HepG2 (cell line): ENCODE measurements around the gene NCKAP5L. TPM values are rescaled to one million over a fixed set of nuclear protein-coding genes. Genes with fewer than 3 reads are reported as not detected.

Experiments used
- CHD2 ChIP-seq: IDR thresholded peaks from 2 replicates; pipeline ENCODE4 v1.6.1; 2011; ENCODE audit warnings: low read depth, low read length, improper control_type of control experiment
- FOXA1 ChIP-seq, 2 experiments: fragments of 450-650 bp in 1 of 2; sonication (generic) in 1 of 2; formaldehyde crosslinking in 1 of 2; IDR thresholded peaks; 2 replicates each; pipeline versions ENCODE4 v1.4.0 to v1.6.1; 2016 to 2020; ENCODE audit warnings: missing genetic modification reagents in 1 of 2
- HDAC2 ChIP-seq: sonication (generic); formaldehyde crosslinking; IDR thresholded peaks from 2 replicates; pipeline ENCODE4 v1.4.0; 2020; ENCODE audit warnings: missing genetic modification reagents
- PTBP1 ChIP-seq: fragments of 200-400 bp; formaldehyde crosslinking; IDR thresholded peaks from 2 replicates; pipeline ENCODE4 v1.6.1; 2018; ENCODE audit warnings: low read length, low read depth; ENCODE audit not compliant: poor library complexity, severe bottlenecking
- SRSF4 ChIP-seq: fragments of 200-400 bp; formaldehyde crosslinking; IDR thresholded peaks from one replicate; pipeline ENCODE4 v1.6.1; 2018; ENCODE audit warnings: mild to moderate bottlenecking, low read depth, low read length, moderate library complexity; ENCODE audit not compliant: poor library complexity, severe bottlenecking
- THAP11 ChIP-seq: IDR thresholded peaks from 2 replicates; pipeline ENCODE4 v1.6.1; 2016; ENCODE audit warnings: missing biosample characterization, missing genetic modification reagents
- ZFP1 ChIP-seq: IDR thresholded peaks from 2 replicates; pipeline ENCODE4 v1.6.1; 2016
- ZNF331 ChIP-seq: sonication (generic); formaldehyde crosslinking; IDR thresholded peaks from 2 replicates; pipeline ENCODE4 v1.4.0; 2020; ENCODE audit warnings: missing genetic modification reagents
- ZNF562 ChIP-seq: sonication (generic); formaldehyde crosslinking; IDR thresholded peaks from 2 replicates; pipeline ENCODE4 v1.8.0; 2022; ENCODE audit warnings: missing genetic modification reagents, borderline replicate concordance
- ZNF570 ChIP-seq: sonication (generic); formaldehyde crosslinking; IDR thresholded peaks from 2 replicates; pipeline ENCODE4 v1.4.0; 2020; ENCODE audit warnings: mild to moderate bottlenecking, missing genetic modification reagents, borderline replicate concordance
- ZSCAN22 ChIP-seq: sonication (generic); formaldehyde crosslinking; IDR thresholded peaks from 2 replicates; pipeline ENCODE4 v1.4.0; 2020; ENCODE audit warnings: mild to moderate bottlenecking, missing genetic modification reagents
- polyA plus RNA-seq, 8 experiments: library from polyadenylated mRNA; depleted of rRNA in 3 of 8; stranded (reverse) in 7 of 8; unstranded in 1 of 8; fragments of >200 nt; fragmentation: Illumina TruSeq in 4 of 8; extraction: Trizol in 4 of 8; gene quantifications; 2 replicates each; pipeline versions ENCODE4 v1.2.1 to v1.2.3, GENCODE V29; 2011 to 2016; ENCODE audit warnings: low read depth in 4 of 8, missing spikeins in 1 of 8, mixed read lengths in 1 of 8; ENCODE audit not compliant: insufficient read depth in 1 of 8
- total RNA-seq, 5 experiments: library from RNA; depleted of rRNA; stranded (reverse); fragments of >200 nt; fragmentation: Illumina TruSeq; extraction: Trizol; gene quantifications; 2 replicates each; pipeline ENCODE4 v1.2.3, GENCODE V29; 2016; ENCODE audit warnings: low read depth in 1 of 5
- TF ChIP-seq, protein P1 (sequence below): sonication (generic); formaldehyde crosslinking; IDR thresholded peaks from 2 replicates; pipeline ENCODE4 v1.5.1; 2020; ENCODE audit warnings: mild to moderate bottlenecking, missing genetic modification reagents, borderline replicate concordance
- TF ChIP-seq, protein P2 (sequence below): fragments of 450-650 bp; IDR thresholded peaks from 2 replicates; pipeline ENCODE4 v1.6.1; 2016
- TF ChIP-seq, protein P3 (sequence below): sonication (generic); formaldehyde crosslinking; IDR thresholded peaks from 2 replicates; pipeline ENCODE4 v1.4.0; 2020; ENCODE audit warnings: missing genetic modification reagents, borderline replicate concordance
- TF ChIP-seq, protein P4 (sequence below): sonication (generic); formaldehyde crosslinking; IDR thresholded peaks from 2 replicates; pipeline ENCODE4 v1.5.0; 2020; ENCODE audit warnings: missing genetic modification reagents
- TF ChIP-seq, protein P5 (sequence below): IDR thresholded peaks from 2 replicates; pipeline ENCODE4 v1.6.1; 2016
- TF ChIP-seq, protein P6 (sequence below): sonication (generic); formaldehyde crosslinking; IDR thresholded peaks from 2 replicates; pipeline ENCODE4 v1.4.0; 2020; ENCODE audit warnings: missing genetic modification reagents, borderline replicate concordance
- TF ChIP-seq, protein P7 (sequence below): fragments of 450-650 bp; IDR thresholded peaks from 2 replicates; pipeline ENCODE4 v1.6.1; 2017

NCKAP5L gene
- total and polyA plus RNA-seq, 2 of the 13 experiments (the other 11 are each of a cell fraction or from before 2014, with no cell fraction given) = 4.1 to 9.0 TPM

DNA sequence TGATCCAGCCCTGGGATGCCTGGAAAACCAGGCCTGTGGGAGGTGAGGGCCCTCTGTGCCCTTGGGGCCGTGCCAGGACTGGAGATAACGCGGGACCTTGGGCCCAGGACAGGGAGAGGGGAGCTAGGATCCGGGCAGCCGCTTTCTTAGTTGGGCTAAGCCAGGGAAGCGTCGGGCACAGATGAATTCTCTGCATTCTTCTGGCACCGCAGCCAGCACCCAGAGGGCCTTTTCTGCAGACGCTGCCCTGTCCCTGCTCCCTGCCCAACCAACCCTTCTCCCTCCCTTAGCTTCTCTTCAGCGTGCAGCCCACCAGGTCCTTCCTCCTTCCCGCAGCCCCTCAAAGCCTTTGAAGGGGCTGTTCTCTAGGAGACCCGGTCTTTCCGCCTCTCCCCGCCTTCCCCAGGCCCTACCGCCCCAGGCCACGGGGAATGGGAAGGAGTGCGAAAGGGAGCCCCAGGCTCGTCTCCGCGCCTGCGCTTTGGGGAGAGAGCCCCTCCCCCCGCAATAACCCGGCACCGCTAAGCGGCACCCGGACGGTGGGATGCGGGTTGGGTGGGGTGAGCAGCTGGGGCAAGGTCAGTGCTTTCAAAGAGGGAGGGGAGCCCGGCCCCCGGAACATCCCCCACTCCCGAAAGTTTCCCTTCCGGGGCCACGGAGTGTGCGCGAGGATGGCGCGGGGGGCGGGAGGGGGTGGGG is 663 bp downstream of the NCKAP5L start (continued):
- TF ChIP-seq, protein P1, sequence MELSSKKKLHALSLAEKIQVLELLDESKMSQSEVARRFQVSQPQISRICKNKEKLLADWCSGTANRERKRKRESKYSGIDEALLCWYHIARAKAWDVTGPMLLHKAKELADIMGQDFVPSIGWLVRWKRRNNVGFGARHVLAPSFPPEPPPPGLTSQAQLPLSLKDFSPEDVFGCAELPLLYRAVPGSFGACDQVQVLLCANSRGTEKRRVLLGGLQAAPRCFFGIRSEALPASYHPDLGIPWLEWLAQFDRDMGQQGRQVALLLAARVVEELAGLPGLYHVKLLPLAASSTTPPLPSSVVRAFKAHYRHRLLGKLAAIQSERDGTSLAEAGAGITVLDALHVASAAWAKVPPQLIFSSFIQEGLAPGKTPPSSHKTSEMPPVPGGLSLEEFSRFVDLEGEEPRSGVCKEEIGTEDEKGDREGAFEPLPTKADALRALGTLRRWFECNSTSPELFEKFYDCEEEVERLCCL (CRISPR knock-in tag) = no peak
- TF ChIP-seq, protein P2, sequence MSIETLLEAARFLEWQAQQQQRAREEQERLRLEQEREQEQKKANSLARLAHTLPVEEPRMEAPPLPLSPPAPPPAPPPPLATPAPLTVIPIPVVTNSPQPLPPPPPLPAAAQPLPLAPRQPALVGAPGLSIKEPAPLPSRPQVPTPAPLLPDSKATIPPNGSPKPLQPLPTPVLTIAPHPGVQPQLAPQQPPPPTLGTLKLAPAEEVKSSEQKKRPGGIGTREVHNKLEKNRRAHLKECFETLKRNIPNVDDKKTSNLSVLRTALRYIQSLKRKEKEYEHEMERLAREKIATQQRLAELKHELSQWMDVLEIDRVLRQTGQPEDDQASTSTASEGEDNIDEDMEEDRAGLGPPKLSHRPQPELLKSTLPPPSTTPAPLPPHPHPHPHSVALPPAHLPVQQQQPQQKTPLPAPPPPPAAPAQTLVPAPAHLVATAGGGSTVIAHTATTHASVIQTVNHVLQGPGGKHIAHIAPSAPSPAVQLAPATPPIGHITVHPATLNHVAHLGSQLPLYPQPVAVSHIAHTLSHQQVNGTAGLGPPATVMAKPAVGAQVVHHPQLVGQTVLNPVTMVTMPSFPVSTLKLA = no peak
- TF ChIP-seq, protein P3, sequence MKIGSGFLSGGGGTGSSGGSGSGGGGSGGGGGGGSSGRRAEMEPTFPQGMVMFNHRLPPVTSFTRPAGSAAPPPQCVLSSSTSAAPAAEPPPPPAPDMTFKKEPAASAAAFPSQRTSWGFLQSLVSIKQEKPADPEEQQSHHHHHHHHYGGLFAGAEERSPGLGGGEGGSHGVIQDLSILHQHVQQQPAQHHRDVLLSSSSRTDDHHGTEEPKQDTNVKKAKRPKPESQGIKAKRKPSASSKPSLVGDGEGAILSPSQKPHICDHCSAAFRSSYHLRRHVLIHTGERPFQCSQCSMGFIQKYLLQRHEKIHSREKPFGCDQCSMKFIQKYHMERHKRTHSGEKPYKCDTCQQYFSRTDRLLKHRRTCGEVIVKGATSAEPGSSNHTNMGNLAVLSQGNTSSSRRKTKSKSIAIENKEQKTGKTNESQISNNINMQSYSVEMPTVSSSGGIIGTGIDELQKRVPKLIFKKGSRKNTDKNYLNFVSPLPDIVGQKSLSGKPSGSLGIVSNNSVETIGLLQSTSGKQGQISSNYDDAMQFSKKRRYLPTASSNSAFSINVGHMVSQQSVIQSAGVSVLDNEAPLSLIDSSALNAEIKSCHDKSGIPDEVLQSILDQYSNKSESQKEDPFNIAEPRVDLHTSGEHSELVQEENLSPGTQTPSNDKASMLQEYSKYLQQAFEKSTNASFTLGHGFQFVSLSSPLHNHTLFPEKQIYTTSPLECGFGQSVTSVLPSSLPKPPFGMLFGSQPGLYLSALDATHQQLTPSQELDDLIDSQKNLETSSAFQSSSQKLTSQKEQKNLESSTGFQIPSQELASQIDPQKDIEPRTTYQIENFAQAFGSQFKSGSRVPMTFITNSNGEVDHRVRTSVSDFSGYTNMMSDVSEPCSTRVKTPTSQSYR (CRISPR knock-in tag) = peak; percentile 93
- TF ChIP-seq, protein P4, sequence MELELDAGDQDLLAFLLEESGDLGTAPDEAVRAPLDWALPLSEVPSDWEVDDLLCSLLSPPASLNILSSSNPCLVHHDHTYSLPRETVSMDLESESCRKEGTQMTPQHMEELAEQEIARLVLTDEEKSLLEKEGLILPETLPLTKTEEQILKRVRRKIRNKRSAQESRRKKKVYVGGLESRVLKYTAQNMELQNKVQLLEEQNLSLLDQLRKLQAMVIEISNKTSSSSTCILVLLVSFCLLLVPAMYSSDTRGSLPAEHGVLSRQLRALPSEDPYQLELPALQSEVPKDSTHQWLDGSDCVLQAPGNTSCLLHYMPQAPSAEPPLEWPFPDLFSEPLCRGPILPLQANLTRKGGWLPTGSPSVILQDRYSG (CRISPR knock-in tag) = no peak
- TF ChIP-seq, protein P5, sequence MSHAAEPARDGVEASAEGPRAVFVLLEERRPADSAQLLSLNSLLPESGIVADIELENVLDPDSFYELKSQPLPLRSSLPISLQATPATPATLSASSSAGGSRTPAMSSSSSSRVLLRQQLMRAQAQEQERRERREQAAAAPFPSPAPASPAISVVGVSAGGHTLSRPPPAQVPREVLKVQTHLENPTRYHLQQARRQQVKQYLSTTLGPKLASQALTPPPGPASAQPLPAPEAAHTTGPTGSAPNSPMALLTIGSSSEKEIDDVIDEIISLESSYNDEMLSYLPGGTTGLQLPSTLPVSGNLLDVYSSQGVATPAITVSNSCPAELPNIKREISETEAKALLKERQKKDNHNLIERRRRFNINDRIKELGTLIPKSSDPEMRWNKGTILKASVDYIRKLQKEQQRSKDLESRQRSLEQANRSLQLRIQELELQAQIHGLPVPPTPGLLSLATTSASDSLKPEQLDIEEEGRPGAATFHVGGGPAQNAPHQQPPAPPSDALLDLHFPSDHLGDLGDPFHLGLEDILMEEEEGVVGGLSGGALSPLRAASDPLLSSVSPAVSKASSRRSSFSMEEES (CRISPR knock-in tag) = 0 out of 2 replicates have a peak, but pooled peaks have one; percentile 7
- no peak for TF ChIP-seq ZFP1 (CRISPR knock-in tag)
- TF ChIP-seq ZNF570 = no peak
- TF ChIP-seq ZNF562 = no peak
- no peak for TF ChIP-seq SRSF4
- peak; percentile 77 for TF ChIP-seq THAP11 (CRISPR knock-in tag)
- TF ChIP-seq FOXA1 (IDR thresholded peaks at IDR 0.05) = no peak
- TF ChIP-seq FOXA1 (CRISPR knock-in tag; IDR thresholded peaks at IDR 0.05) = no peak
- TF ChIP-seq CHD2 = peak; percentile 19; the same call in 1 of the 2 replicates
- TF ChIP-seq HDAC2 (CRISPR knock-in tag) = no peak
- TF ChIP-seq, protein P6, sequence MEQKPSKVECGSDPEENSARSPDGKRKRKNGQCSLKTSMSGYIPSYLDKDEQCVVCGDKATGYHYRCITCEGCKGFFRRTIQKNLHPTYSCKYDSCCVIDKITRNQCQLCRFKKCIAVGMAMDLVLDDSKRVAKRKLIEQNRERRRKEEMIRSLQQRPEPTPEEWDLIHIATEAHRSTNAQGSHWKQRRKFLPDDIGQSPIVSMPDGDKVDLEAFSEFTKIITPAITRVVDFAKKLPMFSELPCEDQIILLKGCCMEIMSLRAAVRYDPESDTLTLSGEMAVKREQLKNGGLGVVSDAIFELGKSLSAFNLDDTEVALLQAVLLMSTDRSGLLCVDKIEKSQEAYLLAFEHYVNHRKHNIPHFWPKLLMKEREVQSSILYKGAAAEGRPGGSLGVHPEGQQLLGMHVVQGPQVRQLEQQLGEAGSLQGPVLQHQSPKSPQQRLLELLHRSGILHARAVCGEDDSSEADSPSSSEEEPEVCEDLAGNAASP = peak; percentile 66; the same call in 1 of the 2 replicates
- no peak for TF ChIP-seq ZSCAN22 (CRISPR knock-in tag)
- no peak for TF ChIP-seq PTBP1
- TF ChIP-seq, protein P7, sequence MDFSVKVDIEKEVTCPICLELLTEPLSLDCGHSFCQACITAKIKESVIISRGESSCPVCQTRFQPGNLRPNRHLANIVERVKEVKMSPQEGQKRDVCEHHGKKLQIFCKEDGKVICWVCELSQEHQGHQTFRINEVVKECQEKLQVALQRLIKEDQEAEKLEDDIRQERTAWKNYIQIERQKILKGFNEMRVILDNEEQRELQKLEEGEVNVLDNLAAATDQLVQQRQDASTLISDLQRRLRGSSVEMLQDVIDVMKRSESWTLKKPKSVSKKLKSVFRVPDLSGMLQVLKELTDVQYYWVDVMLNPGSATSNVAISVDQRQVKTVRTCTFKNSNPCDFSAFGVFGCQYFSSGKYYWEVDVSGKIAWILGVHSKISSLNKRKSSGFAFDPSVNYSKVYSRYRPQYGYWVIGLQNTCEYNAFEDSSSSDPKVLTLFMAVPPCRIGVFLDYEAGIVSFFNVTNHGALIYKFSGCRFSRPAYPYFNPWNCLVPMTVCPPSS = no peak
- TF ChIP-seq ZNF331 (CRISPR knock-in tag) = no peak; the same call in 1 of the 2 replicates
